Endothelial cell of umbilical vein (primary cell): Measurements from ENCODE around the gene MED8. TPM values are rescaled to one million over a fixed set of nuclear protein-coding genes. Genes with fewer than 3 reads are reported as not detected.
"Not testable (repeated sequence)": the region's sequence is repeated elsewhere in the genome, so short reads cannot be mapped to it uniquely, and the experiment has no call there.

Source experiments
- BruUV-seq: library from RNA; stranded (reverse); fragments of 400-500 nt; replicated peaks from 2 replicates; lab custom pipeline; 2021; lab: Mats Ljungman, UMichigan
- CTCF ChIA-PET: fragments of 300-600, 350-600 bp; sonication (Branson Sonifier 250); formaldehyde crosslinking; loops from one replicate; lab custom pipeline; 2021; ENCODE audit warnings: antibody characterized with exemption, inconsistent platforms; lab: Charles Lee
- POLR2A ChIA-PET: fragments of 300-600, 350-600 bp; sonication (Branson Sonifier 250); formaldehyde crosslinking; loops from one replicate; lab custom pipeline; 2021; ENCODE audit warnings: antibody characterized with exemption, inconsistent platforms; lab: Charles Lee
- DNase-seq: peaks from one replicate; pipeline ENCODE4 v3.0.0-alpha.2; 2011; ENCODE audit warnings: low read depth, low spot score
- FAIRE-seq: peaks from 2 replicates; lab custom pipeline; 2011; peaks lifted over from hg19 to GRCh38; lab: Jason Lieb, UNC
- H2AFZ ChIP-seq: 2 replicates; pipeline ENCODE4 v1.6.0; 2012; ENCODE audit warnings: low read depth, low read length, control low read depth, inconsistent platforms
- H3K27ac ChIP-seq: 2 replicates; pipeline ENCODE4 v1.5.1; 2011; ENCODE audit warnings: low read depth, mild to moderate bottlenecking, control low read depth, low read length, moderate library complexity; ENCODE audit not compliant: insufficient read depth
- H3K27me3 ChIP-seq, 2 experiments: 2 replicates each; pipeline versions ENCODE4 v1.6.0 to v1.6.1; 2011; ENCODE audit warnings: low read length in 2 of 2, mixed read lengths in 1 of 2; ENCODE audit not compliant: control insufficient read depth in 2 of 2, insufficient read depth in 2 of 2
- H3K36me3 ChIP-seq, 2 experiments: 2 replicates in 1 of 2; 3 replicates in 1 of 2; pipeline ENCODE4 v1.5.1; 2011; ENCODE audit warnings: low read length in 2 of 2, mild to moderate bottlenecking in 1 of 2, moderate library complexity in 1 of 2; ENCODE audit not compliant: control insufficient read depth in 2 of 2, insufficient read depth in 2 of 2; ENCODE audit errors: extremely low read depth in 1 of 2
- H3K4me1 ChIP-seq: 3 replicates; pipeline ENCODE4 v1.5.1; 2011; ENCODE audit warnings: mild to moderate bottlenecking, low read length; ENCODE audit not compliant: control insufficient read depth, insufficient read depth; ENCODE audit errors: extremely low read depth
- H3K4me2 ChIP-seq: 2 replicates; pipeline ENCODE4 v1.6.1; 2011; ENCODE audit warnings: low read length, control low read depth, mixed read lengths; ENCODE audit not compliant: insufficient read depth
- H3K4me3 ChIP-seq, 3 experiments: fragments of 200-600 bp in 1 of 3; sonication (generic), shearing (Covaris generic) in 1 of 3; replicated peaks in 1 of 3; 2 replicates each; pipeline ENCODE4 v1.5.1; 2011 to 2016; ENCODE audit warnings: control low read depth in 3 of 3, low read length in 3 of 3, mild to moderate bottlenecking in 2 of 3, inconsistent platforms in 1 of 3, low read depth in 1 of 3, moderate library complexity in 1 of 3; ENCODE audit not compliant: insufficient read depth in 1 of 3
- H3K79me2 ChIP-seq: 2 replicates; pipeline ENCODE4 v1.6.0; 2012; ENCODE audit warnings: low read length, inconsistent platforms; ENCODE audit not compliant: control insufficient read depth, insufficient read depth
- H3K9ac ChIP-seq: replicated peaks from 2 replicates; pipeline ENCODE3; 2011; ENCODE audit warnings: low read length, control low read depth; ENCODE audit not compliant: insufficient read depth; ENCODE audit errors: extremely low read depth
- H3K9me1 ChIP-seq: replicated peaks from 3 replicates; pipeline ENCODE4 v1.6.0; 2011; ENCODE audit warnings: mild to moderate bottlenecking, low read length; ENCODE audit not compliant: control insufficient read depth, insufficient read depth; ENCODE audit errors: extremely low read depth
- H3K9me3 ChIP-seq: replicated peaks from 2 replicates; pipeline ENCODE4 v1.5.1; 2012; ENCODE audit warnings: low read length, inconsistent platforms; ENCODE audit not compliant: control insufficient read depth, insufficient read depth
- H4K20me1 ChIP-seq: replicated peaks from 2 replicates; pipeline ENCODE3; 2011; ENCODE audit warnings: mild to moderate bottlenecking, low read length; ENCODE audit not compliant: control insufficient read depth, insufficient read depth; ENCODE audit errors: extremely low read depth
- EZH2 ChIP-seq: IDR thresholded peaks from 2 replicates; pipeline ENCODE4 v1.6.1; 2012; ENCODE audit warnings: borderline replicate concordance, low read depth, mild to moderate bottlenecking, moderate library complexity, low read length, inconsistent platforms; ENCODE audit not compliant: severe bottlenecking
- FOS ChIP-seq: IDR thresholded peaks from 2 replicates; pipeline ENCODE4 v1.6.1; 2011; ENCODE audit warnings: mild to moderate bottlenecking, low read length, moderate library complexity, borderline replicate concordance; ENCODE audit not compliant: insufficient read depth
- GATA2 ChIP-seq: IDR thresholded peaks from 2 replicates; pipeline ENCODE4 v1.7.0; 2011; ENCODE audit warnings: low read depth, mild to moderate bottlenecking, moderate library complexity, mixed read lengths, low read length; ENCODE audit not compliant: insufficient read length, insufficient read depth
- JUN ChIP-seq: IDR thresholded peaks from 2 replicates; pipeline ENCODE4 v1.6.1; 2011; ENCODE audit warnings: borderline replicate concordance, low read depth; ENCODE audit not compliant: insufficient read length, insufficient read depth
- MYC ChIP-seq: IDR thresholded peaks from one replicate; pipeline ENCODE4 v1.6.1; 2011; ENCODE audit warnings: mild to moderate bottlenecking, low read depth, low read length
- POLR2A ChIP-seq: IDR thresholded peaks from 2 replicates; pipeline ENCODE4 v1.6.1; 2012; ENCODE audit warnings: low read depth, mild to moderate bottlenecking, control low read depth, low read length
- POLR2AphosphoS5 ChIP-seq: IDR thresholded peaks from 2 replicates; pipeline ENCODE4 v1.6.1; 2012; ENCODE audit warnings: low read depth, mild to moderate bottlenecking, control low read depth, low read length, moderate library complexity; ENCODE audit not compliant: insufficient read depth
- dilution Hi-C: fragments of 300-500 bp; cut with MboI; formaldehyde crosslinking; loops from one replicate; pipeline ENCODE4 v1.15.0; 2019; ENCODE audit warnings: low sequenced_read_pairs; ENCODE audit not compliant: extremely low pct_ligation_motif_present
- intact Hi-C: fragments of 100-400 bp; cut with micrococcal nuclease; formaldehyde crosslinking; loops from one replicate; pipeline ENCODE4 v1.10.0; 2022
- polyA plus RNA-seq, 4 experiments: library from polyadenylated mRNA; depleted of rRNA in 3 of 4; stranded (reverse) in 3 of 4; unstranded in 1 of 4; fragments of >200 nt; gene quantifications; 2 replicates each; pipeline versions ENCODE4 v1.2.1 to v1.2.3, GENCODE V29; 2011 to 2012; ENCODE audit warnings: missing spikeins in 1 of 4
- total RNA-seq: library from RNA; stranded (reverse); gene quantifications from 2 replicates; pipeline ENCODE4 v1.2.3, GENCODE V29; 2021
- TF ChIP-seq, protein P1 (sequence below), 2 donors: IDR thresholded peaks; 1 replicate in 1 of 2; 2 replicates in 1 of 2; pipeline ENCODE4 v1.5.1; 2011; ENCODE audit warnings: low read length in 2 of 2, mild to moderate bottlenecking in 2 of 2, moderate library complexity in 2 of 2, control low read depth in 1 of 2, inconsistent platforms in 1 of 2, low read depth in 1 of 2; ENCODE audit not compliant: insufficient read depth in 1 of 2; ENCODE audit errors: extremely low read depth in 1 of 2
- TF ChIP-seq, protein P2 (sequence below): IDR thresholded peaks from 2 replicates; pipeline ENCODE4 v1.6.1; 2011; ENCODE audit not compliant: insufficient read depth, insufficient read length

MED8 gene
- total and polyA plus RNA-seq, 2 donors (not counting 3 experiments of a cell fraction or from before 2014, with no cell fraction given) = 19.6 to 45.6 TPM

DNA sequence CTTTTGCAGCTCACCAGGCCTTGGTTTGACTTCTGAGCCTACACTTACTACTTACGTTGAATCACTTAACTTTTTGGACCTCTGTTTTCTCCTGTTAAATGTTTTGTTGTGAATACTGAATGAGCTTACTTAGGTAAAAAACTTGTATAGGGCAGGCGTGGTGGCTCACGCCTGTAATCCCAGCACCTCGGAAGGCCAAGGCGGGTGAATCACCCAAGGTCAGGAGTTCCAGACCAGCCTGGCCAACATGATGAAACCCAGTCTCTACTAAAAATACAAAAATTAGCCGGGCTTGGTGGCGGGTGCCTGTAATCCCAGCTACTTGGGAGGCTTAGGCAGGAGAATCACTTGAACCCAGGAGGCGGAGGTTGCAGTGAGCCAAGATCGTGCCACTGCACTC lies 10.8 kb upstream of the MED8 start:
- H4K20me1 ChIP-seq, DNase-seq, H3K9ac ChIP-seq, H3K9me1 ChIP-seq, intact Hi-C loops, FAIRE-seq, H3K9me3 ChIP-seq, H3K27me3 ChIP-seq, H3K4me1 ChIP-seq, BruUV-seq, H3K4me2 ChIP-seq, H2AFZ ChIP-seq, POLR2A ChIA-PET, H3K79me2 ChIP-seq, H3K27ac ChIP-seq, H3K4me3 ChIP-seq: not testable (repeated sequence)
- peaks cover 9 to 15% of the 10 kb centered on the region in 2 experiments for H3K36me3 ChIP-seq
- dilution Hi-C loops = loop anchor here (25.0 kb wide), 1 partner anchor 163 kb away; no protein-coding TSS in a partner anchor
- CTCF ChIA-PET = interaction anchor here (0.6 to 3.7 kb wide), 2 partner anchors 14 to 58 kb away, joined by 4 to 14 read pairs; no protein-coding TSS in a partner anchor

DNA sequence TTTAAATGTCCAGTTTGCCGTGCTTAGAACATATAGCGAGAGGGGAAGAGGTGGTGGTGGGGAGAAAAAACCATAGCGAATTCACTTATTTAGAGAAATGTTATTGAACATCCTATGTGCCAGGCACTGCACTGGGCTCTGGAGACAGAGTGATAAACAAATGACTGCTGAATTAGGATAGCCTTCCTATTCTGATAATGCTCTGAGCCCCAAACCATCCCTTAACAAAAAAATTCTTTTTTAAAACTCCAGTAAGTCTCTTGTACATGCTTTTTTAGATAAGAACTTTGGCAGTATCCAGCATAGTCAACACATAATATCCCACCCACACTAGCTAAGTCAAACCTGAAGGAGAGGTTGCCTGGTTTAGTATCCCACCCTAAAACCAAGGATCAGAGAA lies 8.6 kb upstream of the MED8 start:
- Histone ChIP-seq H3K4me1 (no peaks in the 10 kb centered on the region), H3K4me3 (no peak overlapping the region), H3K9ac (no peak overlapping the region), H3K36me3 (peaks cover 0 to 2% of the 10 kb centered on the region in 2 experiments), H3K79me2 (no peaks in the 10 kb centered on the region), H4K20me1 (no peaks in the 10 kb centered on the region), H3K27me3 (no peaks in the 10 kb centered on the region), H3K4me2 (no peak overlapping the region), H3K9me3 (no peaks in the 10 kb centered on the region), H3K27ac (no peak overlapping the region), H3K9me1 (no peaks in the 10 kb centered on the region), H2AFZ (no peak overlapping the region)
- BruUV-seq = no TSS peak
- CTCF ChIA-PET = interaction anchor here (1.0 to 3.7 kb wide), 2 partner anchors 16 to 171 kb away, joined by 3 to 14 read pairs; no protein-coding TSS in a partner anchor
- DNase-seq (no peak), FAIRE-seq (no peak)
- POLR2A ChIA-PET = no interaction called here
- intact Hi-C loops = no loop called here
- TF ChIP-seq, protein P1, sequence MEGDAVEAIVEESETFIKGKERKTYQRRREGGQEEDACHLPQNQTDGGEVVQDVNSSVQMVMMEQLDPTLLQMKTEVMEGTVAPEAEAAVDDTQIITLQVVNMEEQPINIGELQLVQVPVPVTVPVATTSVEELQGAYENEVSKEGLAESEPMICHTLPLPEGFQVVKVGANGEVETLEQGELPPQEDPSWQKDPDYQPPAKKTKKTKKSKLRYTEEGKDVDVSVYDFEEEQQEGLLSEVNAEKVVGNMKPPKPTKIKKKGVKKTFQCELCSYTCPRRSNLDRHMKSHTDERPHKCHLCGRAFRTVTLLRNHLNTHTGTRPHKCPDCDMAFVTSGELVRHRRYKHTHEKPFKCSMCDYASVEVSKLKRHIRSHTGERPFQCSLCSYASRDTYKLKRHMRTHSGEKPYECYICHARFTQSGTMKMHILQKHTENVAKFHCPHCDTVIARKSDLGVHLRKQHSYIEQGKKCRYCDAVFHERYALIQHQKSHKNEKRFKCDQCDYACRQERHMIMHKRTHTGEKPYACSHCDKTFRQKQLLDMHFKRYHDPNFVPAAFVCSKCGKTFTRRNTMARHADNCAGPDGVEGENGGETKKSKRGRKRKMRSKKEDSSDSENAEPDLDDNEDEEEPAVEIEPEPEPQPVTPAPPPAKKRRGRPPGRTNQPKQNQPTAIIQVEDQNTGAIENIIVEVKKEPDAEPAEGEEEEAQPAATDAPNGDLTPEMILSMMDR (IDR thresholded peaks at IDR 0.05; ENCODE audit: extremely low read depth in 1 of 2, insufficient read depth in 1 of 2, low read depth in 1 of 2, low read length in 2 of 2) = no peak
- TF ChIP-seq GATA2 = no peak
- no peak for TF ChIP-seq FOS
- TF ChIP-seq MYC = no peak
- no peak for TF ChIP-seq POLR2AphosphoS5
- TF ChIP-seq JUN = no peak
- no peak for TF ChIP-seq POLR2A
- TF ChIP-seq, protein P2, sequence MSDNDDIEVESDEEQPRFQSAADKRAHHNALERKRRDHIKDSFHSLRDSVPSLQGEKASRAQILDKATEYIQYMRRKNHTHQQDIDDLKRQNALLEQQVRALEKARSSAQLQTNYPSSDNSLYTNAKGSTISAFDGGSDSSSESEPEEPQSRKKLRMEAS = no peak
- TF ChIP-seq EZH2 = no peak
- dilution Hi-C loops = no loop called here
